Inferior parietal cortex (tissue), 1 donor: ENCODE results near the gene SUN1.

Source experiments
- DNase-seq: peaks from one replicate; pipeline ENCODE4 v3.0.0-alpha.2; 2016; ENCODE audit errors: extremely low spot score

The SUN1 gene

GRCh38 chr7:877312-878232 lies 45.3 kb downstream of the SUN1 start:
- no peak for DNase-seq

GRCh38 chr7:879093-879492 lies 46.8 kb downstream of the SUN1 start:
- DNase-seq = no peak

GRCh38 chr7:879706-880105 lies 47.4 kb downstream of the SUN1 start:
- DNase-seq = no peak

- no peak for DNase-seq
Measured at GRCh38 chr7:880450-880849, 48.2 kb downstream of the SUN1 start.

GRCh38 chr7:881441-882234 lies 49.4 kb downstream of the SUN1 start:
- DNase-seq = no peak

GRCh38 chr7:882336-883035 lies 50.2 kb downstream of the SUN1 start:
- DNase-seq = no peak

- no peak for DNase-seq
Measured at GRCh38 chr7:883055-884021, 51.1 kb downstream of the SUN1 start.

GRCh38 chr7:884191-885003 lies 52.1 kb downstream of the SUN1 start:
- DNase-seq = no peak

GRCh38 chr7:885261-885892 lies 53.1 kb downstream of the SUN1 start:
- no peak for DNase-seq

GRCh38 chr7:885893-886625 lies 53.8 kb downstream of the SUN1 start:
- no peak for DNase-seq

GRCh38 chr7:886626-887487 lies 54.6 kb downstream of the SUN1 start:
- DNase-seq = no peak

- DNase-seq = no peak
Measured at GRCh38 chr7:887488-887820, 55.2 kb downstream of the SUN1 start.

GRCh38 chr7:888081-889024 lies 56.1 kb downstream of the SUN1 start:
- DNase-seq = no peak

GRCh38 chr7:889025-889390 lies 56.7 kb downstream of the SUN1 start:
- DNase-seq = no peak

- no peak for DNase-seq
Measured at GRCh38 chr7:889391-889790, 57.1 kb downstream of the SUN1 start.

- DNase-seq = no peak
Measured at GRCh38 chr7:890868-891267, 58.6 kb downstream of the SUN1 start.

GRCh38 chr7:891291-891690 lies 59.0 kb downstream of the SUN1 start:
- DNase-seq = no peak
